ENCODE results near the gene CD83.
"Not testable (repeated sequence)": the region's sequence is repeated elsewhere in the genome, so short reads cannot be mapped to it uniquely, and the experiment has no call there.

CD83 gene

DNA sequence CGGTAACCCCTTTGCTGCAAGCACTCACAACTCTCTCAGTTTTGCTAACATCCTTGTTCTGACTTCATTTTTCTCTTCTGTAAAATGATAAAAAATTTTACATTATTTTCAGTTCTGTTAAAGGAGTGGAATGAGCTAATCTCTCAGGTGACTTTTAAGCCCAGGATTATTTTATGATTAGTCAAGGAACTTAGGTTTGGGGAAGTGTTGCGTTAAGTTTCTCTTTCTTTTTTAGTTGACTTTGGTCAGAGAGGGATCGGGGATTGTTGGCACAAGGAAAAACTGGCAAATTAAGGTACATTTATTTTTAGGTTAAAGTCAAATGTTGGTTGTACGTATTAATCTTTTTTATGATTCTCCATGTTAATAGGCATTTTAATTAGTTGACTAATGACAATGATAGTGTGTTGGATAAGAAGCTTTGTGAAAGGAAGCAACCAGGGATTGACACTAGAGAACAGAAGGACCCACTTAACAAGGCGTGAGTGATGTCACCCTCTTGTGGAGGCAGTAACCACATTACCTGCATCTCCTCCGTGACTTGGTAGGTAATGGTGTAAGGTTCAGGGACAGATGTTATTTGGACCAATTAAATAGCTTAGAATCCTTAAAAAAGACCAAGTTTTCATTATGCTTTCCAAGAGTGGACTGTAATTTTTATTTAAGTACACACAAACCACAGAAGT, 31.6 kb downstream of the CD83 start:
- no peaks in the 10 kb centered on the region for H3K9me3 ChIP-seq (ENCODE audit: control insufficient read depth, insufficient read depth, low read depth, low read length)
- H3K9ac ChIP-seq (ENCODE audit: low read length): no peak overlapping the region
- no peak overlapping the region for H3K4me3 ChIP-seq (ENCODE audit: low read depth, low read length)
- H3K4me1 ChIP-seq (ENCODE audit: control insufficient read depth, insufficient read depth, low read length): 0 out of 2 replicates have a peak, but pooled peaks cover 6% of the 10 kb centered on the region
- H3K27me3 ChIP-seq (ENCODE audit: control insufficient read depth, insufficient read depth, low read length): no peaks in the 10 kb centered on the region
- no peaks in the 10 kb centered on the region for H3K36me3 ChIP-seq (ENCODE audit: control insufficient read depth, insufficient read depth, low read length)
- H3K27ac ChIP-seq (ENCODE audit: low read depth, low read length): no peak overlapping the region

DNA sequence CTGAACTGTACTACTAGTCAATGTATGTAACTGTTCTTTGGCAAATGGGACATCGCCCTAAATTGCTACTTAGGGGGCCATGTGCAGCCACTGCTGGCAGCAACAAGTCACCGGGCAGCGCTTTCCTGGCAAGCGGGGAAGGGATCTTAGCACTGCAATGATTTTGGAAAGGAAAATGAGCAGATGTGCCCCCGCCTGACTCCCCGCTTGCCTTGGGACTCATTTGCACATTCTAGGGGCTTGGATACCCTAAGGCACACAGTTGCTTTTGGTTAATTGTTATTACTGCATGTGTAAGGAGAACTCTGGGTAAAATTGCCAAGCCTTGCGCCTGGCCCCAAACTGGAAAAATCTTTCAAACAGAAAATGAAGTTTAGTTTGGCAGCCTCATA, 32.2 kb downstream of the CD83 start:
- Histone ChIP-seq H3K27ac (ENCODE audit: low read depth, low read length) (no peak overlapping the region), H3K9ac (ENCODE audit: low read length) (no peak overlapping the region), H3K4me1 (ENCODE audit: control insufficient read depth, insufficient read depth, low read length) (0 out of 2 replicates have a peak, but pooled peaks cover 6% of the 10 kb centered on the region), H3K27me3 (ENCODE audit: control insufficient read depth, insufficient read depth, low read length) (no peaks in the 10 kb centered on the region), H3K36me3 (ENCODE audit: control insufficient read depth, insufficient read depth, low read length) (no peaks in the 10 kb centered on the region), H3K9me3 (ENCODE audit: control insufficient read depth, insufficient read depth, low read depth, low read length) (no peaks in the 10 kb centered on the region), H3K4me3 (ENCODE audit: low read depth, low read length) (no peak overlapping the region)

GRCh38 chr6:14151300-14151699, 33.7 kb downstream of the CD83 start:
- H3K36me3 ChIP-seq (ENCODE audit: control insufficient read depth, insufficient read depth, low read length); H3K27me3 ChIP-seq (ENCODE audit: control insufficient read depth, insufficient read depth, low read length); H3K4me3 ChIP-seq (ENCODE audit: low read depth, low read length); H3K9ac ChIP-seq (ENCODE audit: low read length); H3K9me3 ChIP-seq (ENCODE audit: control insufficient read depth, insufficient read depth, low read depth, low read length); H3K27ac ChIP-seq (ENCODE audit: low read depth, low read length); H3K4me1 ChIP-seq (ENCODE audit: control insufficient read depth, insufficient read depth, low read length): not testable (repeated sequence)

- H3K4me1 ChIP-seq (ENCODE audit: control insufficient read depth, insufficient read depth, low read length): no peaks in the 10 kb centered on the region
- H3K36me3 ChIP-seq (ENCODE audit: control insufficient read depth, insufficient read depth, low read length): no peaks in the 10 kb centered on the region
- H3K9me3 ChIP-seq (ENCODE audit: control insufficient read depth, insufficient read depth, low read depth, low read length): no peaks in the 10 kb centered on the region
- H3K27me3 ChIP-seq (ENCODE audit: control insufficient read depth, insufficient read depth, low read length): no peaks in the 10 kb centered on the region
- H3K4me3 ChIP-seq (ENCODE audit: low read depth, low read length): no peak overlapping the region
- H3K27ac ChIP-seq (ENCODE audit: low read depth, low read length): no peak overlapping the region
- H3K9ac ChIP-seq (ENCODE audit: low read length): no peak overlapping the region
These were observed 34.2 kb downstream of the CD83 start for GRCh38 chr6:14151773-14152172.

- no peak overlapping the region for H3K9ac ChIP-seq (ENCODE audit: low read length)
- no peaks in the 10 kb centered on the region for H3K36me3 ChIP-seq (ENCODE audit: control insufficient read depth, insufficient read depth, low read length)
- no peak overlapping the region for H3K4me3 ChIP-seq (ENCODE audit: low read depth, low read length)
- no peak overlapping the region for H3K27ac ChIP-seq (ENCODE audit: low read depth, low read length)
- no peaks in the 10 kb centered on the region for H3K27me3 ChIP-seq (ENCODE audit: control insufficient read depth, insufficient read depth, low read length)
- no peaks in the 10 kb centered on the region for H3K4me1 ChIP-seq (ENCODE audit: control insufficient read depth, insufficient read depth, low read length)
- H3K9me3 ChIP-seq (ENCODE audit: control insufficient read depth, insufficient read depth, low read depth, low read length): peaks cover 6% of the 10 kb centered on the region
These were observed 35.7 kb downstream of the CD83 start for GRCh38 chr6:14153228-14153627.

GRCh38 chr6:14159090-14159489, 41.5 kb downstream of the CD83 start:
- no peaks in the 10 kb centered on the region for H3K36me3 ChIP-seq (ENCODE audit: control insufficient read depth, insufficient read depth, low read length)
- peaks cover 36% of the 10 kb centered on the region for H3K9me3 ChIP-seq (ENCODE audit: control insufficient read depth, insufficient read depth, low read depth, low read length)
- H3K9ac ChIP-seq (ENCODE audit: low read length): no peak overlapping the region
- H3K27me3 ChIP-seq (ENCODE audit: control insufficient read depth, insufficient read depth, low read length): no peaks in the 10 kb centered on the region
- no peak overlapping the region for H3K4me3 ChIP-seq (ENCODE audit: low read depth, low read length)
- H3K4me1 ChIP-seq (ENCODE audit: control insufficient read depth, insufficient read depth, low read length): peaks cover 5% of the 10 kb centered on the region; the same call in 1 of the 2 replicates
- no peak overlapping the region for H3K27ac ChIP-seq (ENCODE audit: low read depth, low read length)

GRCh38 chr6:14162826-14163225, 45.3 kb downstream of the CD83 start:
- H3K9me3 ChIP-seq (ENCODE audit: control insufficient read depth, insufficient read depth, low read depth, low read length): peaks cover 34% of the 10 kb centered on the region
- H3K4me3 ChIP-seq (ENCODE audit: low read depth, low read length): no peak overlapping the region
- no peak overlapping the region for H3K9ac ChIP-seq (ENCODE audit: low read length)
- no peak overlapping the region for H3K27ac ChIP-seq (ENCODE audit: low read depth, low read length)
- no peaks in the 10 kb centered on the region for H3K36me3 ChIP-seq (ENCODE audit: control insufficient read depth, insufficient read depth, low read length)
- H3K4me1 ChIP-seq (ENCODE audit: control insufficient read depth, insufficient read depth, low read length): peaks cover 5% of the 10 kb centered on the region; the same call in 1 of the 2 replicates
- H3K27me3 ChIP-seq (ENCODE audit: control insufficient read depth, insufficient read depth, low read length): no peaks in the 10 kb centered on the region

DNA sequence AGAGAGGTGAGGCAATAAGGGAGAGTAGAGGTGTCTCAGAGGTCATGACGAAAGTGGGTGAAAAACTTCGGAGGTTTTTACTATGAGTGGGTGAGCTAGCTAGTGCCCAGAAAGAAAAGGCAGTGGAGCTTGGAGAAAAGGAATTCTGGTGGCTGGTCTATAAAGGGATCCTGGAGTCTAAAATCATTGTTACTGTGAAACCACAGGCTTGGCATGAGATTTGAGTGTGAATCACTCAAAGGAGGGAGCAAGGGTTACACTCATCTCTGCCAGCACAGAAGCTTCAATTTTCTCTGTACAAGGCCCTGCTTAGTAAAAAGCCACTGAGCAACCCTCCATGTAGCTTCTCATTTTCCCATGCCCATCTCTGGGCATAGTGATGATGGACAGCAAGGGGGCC, 47.5 kb downstream of the CD83 start:
- Histone ChIP-seq H3K4me3 (ENCODE audit: low read depth, low read length) (no peak overlapping the region), H3K9ac (ENCODE audit: low read length) (no peak overlapping the region), H3K36me3 (ENCODE audit: control insufficient read depth, insufficient read depth, low read length) (no peaks in the 10 kb centered on the region), H3K9me3 (ENCODE audit: control insufficient read depth, insufficient read depth, low read depth, low read length) (peaks cover 25% of the 10 kb centered on the region), H3K27me3 (ENCODE audit: control insufficient read depth, insufficient read depth, low read length) (no peaks in the 10 kb centered on the region), H3K4me1 (ENCODE audit: control insufficient read depth, insufficient read depth, low read length) (peaks cover 5% of the 10 kb centered on the region; the same call in 1 of the 2 replicates), H3K27ac (ENCODE audit: low read depth, low read length) (no peak overlapping the region)

DNA sequence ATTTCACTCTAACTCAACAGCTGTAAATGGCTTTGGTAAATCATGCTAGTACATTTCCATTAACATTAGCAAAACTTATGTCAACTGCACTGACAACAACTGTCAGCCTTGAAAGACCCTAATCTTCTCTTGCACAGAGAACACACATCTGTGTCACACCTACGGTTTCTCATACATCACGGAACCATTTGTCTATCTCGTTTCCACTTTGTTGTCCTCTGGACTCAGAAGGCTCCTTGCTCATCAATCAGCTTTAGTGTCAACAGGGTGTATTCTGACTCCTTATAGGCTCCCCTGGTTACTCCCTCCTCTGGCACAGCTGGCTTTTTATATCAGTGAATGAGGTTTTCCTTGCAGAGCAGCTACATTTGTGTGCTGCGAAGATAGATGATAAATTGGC, 49.3 kb downstream of the CD83 start:
- H3K9me3 ChIP-seq (ENCODE audit: control insufficient read depth, insufficient read depth, low read depth, low read length): peaks cover 20% of the 10 kb centered on the region
- no peak overlapping the region for H3K27ac ChIP-seq (ENCODE audit: low read depth, low read length)
- no peak overlapping the region for H3K4me3 ChIP-seq (ENCODE audit: low read depth, low read length)
- no peaks in the 10 kb centered on the region for H3K36me3 ChIP-seq (ENCODE audit: control insufficient read depth, insufficient read depth, low read length)
- no peaks in the 10 kb centered on the region for H3K27me3 ChIP-seq (ENCODE audit: control insufficient read depth, insufficient read depth, low read length)
- H3K9ac ChIP-seq (ENCODE audit: low read length): no peak overlapping the region
- peaks cover 5% of the 10 kb centered on the region; the same call in 1 of the 2 replicates for H3K4me1 ChIP-seq (ENCODE audit: control insufficient read depth, insufficient read depth, low read length)

- H3K4me1 ChIP-seq (ENCODE audit: control insufficient read depth, insufficient read depth, low read length): no peaks in the 10 kb centered on the region
- H3K27ac ChIP-seq (ENCODE audit: low read depth, low read length): no peak overlapping the region
- peaks cover 20% of the 10 kb centered on the region for H3K9me3 ChIP-seq (ENCODE audit: control insufficient read depth, insufficient read depth, low read depth, low read length)
- H3K27me3 ChIP-seq (ENCODE audit: control insufficient read depth, insufficient read depth, low read length): no peaks in the 10 kb centered on the region
- H3K36me3 ChIP-seq (ENCODE audit: control insufficient read depth, insufficient read depth, low read length): no peaks in the 10 kb centered on the region
- H3K9ac ChIP-seq (ENCODE audit: low read length): no peak overlapping the region
- no peak overlapping the region for H3K4me3 ChIP-seq (ENCODE audit: low read depth, low read length)
These were observed 52.6 kb downstream of the CD83 start for GRCh38 chr6:14170128-14170527.

GRCh38 chr6:14172562-14172961, 55.0 kb downstream of the CD83 start:
- peaks cover 20% of the 10 kb centered on the region for H3K9me3 ChIP-seq (ENCODE audit: control insufficient read depth, insufficient read depth, low read depth, low read length)
- H3K27me3 ChIP-seq (ENCODE audit: control insufficient read depth, insufficient read depth, low read length): no peaks in the 10 kb centered on the region
- H3K27ac ChIP-seq (ENCODE audit: low read depth, low read length): no peak overlapping the region
- H3K4me1 ChIP-seq (ENCODE audit: control insufficient read depth, insufficient read depth, low read length): no peaks in the 10 kb centered on the region
- no peak overlapping the region for H3K9ac ChIP-seq (ENCODE audit: low read length)
- no peaks in the 10 kb centered on the region for H3K36me3 ChIP-seq (ENCODE audit: control insufficient read depth, insufficient read depth, low read length)
- no peak overlapping the region for H3K4me3 ChIP-seq (ENCODE audit: low read depth, low read length)
